SK-N-MC (cell line): ENCODE data around the gene REXO5.

Source experiments
- EZH2 ChIP-seq: fragments of 200-600 bp; sonication (generic); IDR thresholded peaks from one replicate; pipeline ENCODE4 v1.6.1; 2017; ENCODE audit warnings: antibody characterized with exemption
- POLR2AphosphoS5 ChIP-seq: IDR thresholded peaks from 2 replicates; pipeline ENCODE4 v1.6.1; 2012; ENCODE audit warnings: mild to moderate bottlenecking, low read depth, low read length, borderline replicate concordance

DNA sequence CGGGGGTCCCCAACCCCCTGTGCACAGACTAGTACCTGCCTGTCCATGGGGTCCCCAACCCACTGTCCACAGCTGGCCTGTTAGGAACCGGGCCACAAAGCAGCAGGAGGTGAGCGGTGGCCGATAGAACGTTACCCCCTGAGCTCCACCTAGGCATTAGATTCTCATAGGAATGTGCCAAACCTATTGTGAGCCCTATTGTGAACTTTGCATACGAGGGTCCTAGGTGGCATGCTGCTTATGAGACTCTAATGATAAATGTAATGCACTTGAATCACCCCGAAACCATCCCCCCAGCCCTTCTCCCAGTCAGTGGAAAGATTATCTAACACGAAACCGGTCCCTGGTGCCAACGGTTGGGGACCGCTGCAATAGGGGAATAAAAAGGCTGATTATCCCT, 1.5 kb downstream of the REXO5 start:
- TF ChIP-seq POLR2AphosphoS5, result no peak
- TF ChIP-seq EZH2, result no peak
